ENCODE data around the gene TCF3.

DNA sequence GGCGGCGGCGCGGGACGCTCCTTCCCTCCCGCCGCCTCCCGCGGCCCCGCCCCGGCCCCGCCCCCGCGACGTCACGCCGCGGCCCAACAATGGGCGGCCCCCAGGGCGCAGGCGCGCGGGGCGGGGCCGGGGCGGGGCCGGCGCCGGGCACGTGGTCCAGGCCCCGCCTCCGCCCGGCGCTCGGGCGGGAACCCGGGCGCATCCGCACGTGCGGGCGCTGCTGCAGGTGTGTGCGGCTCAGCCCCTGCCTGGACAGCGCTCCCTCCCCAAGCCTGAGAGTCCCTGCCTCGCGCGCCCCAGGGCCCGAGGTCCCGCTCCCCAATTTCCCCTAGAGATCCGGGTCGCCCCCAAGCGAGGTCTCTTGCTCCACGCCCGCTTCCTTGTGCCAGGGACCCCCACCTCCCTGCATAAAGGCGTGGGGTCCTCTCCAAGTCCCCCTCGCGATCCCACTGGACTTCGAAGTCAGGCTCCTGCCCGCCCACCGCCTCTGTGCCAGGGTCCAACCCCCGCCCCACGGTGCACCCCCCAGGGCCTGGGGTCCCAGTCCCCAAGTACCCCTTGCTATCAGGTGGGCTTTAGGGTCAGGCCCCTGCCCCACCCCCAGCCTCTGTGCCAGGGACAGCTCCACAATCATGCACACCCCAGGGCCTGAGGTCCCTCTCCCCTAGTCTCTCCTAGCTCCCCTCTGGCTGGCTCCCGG, 83.9 kb downstream of the TCF3 start, which contains the start of gene MEX3D:
- TF ChIP-seq EZH2phosphoT487 (IDR thresholded peaks at IDR 0.05; ENCODE audit: low read depth, severe bottlenecking, unreplicated experiment) (no peak), CTCF (IDR thresholded peaks at IDR 0.05; ENCODE audit: poor library complexity) (no peak), EZH2 (IDR thresholded peaks at IDR 0.05; ENCODE audit: borderline replicate concordance) (no peak)

All from hepatocyte (in vitro differentiated cells).